NOMO-1 treated with DMSO at 0.1 percent for 48 hours (cell line): Measurements from ENCODE around the gene GALK2.
A peak's percentile ranks its signal among the peaks of the same experiment; 100 is the strongest.

Source experiments
- DNase-seq: peaks from one replicate; lab custom pipeline; 2025; ENCODE audit not compliant: unreplicated experiment; lab: John Stamatoyannopoulos, UW

GALK2 gene

DNA sequence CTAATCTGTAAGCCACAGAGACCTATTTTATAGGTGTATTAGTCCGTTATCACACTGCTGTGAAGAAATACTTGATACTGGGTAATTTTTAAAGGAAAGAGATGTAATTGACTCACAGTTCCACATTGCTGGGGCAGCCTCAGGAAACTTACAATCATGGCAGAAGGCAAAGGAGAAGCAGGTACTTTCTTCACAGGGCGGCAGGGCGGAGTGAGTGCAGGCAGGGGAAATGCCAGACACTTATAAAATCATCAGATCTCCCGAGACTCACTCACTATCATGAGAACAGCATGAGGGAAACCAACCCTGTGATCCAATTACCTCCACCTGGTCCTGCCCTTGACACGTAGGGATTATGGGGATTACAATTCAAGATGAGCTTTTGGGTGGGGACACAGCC is 108.7 kb downstream of the GALK2 start:
- DNase-seq: no peak

DNA sequence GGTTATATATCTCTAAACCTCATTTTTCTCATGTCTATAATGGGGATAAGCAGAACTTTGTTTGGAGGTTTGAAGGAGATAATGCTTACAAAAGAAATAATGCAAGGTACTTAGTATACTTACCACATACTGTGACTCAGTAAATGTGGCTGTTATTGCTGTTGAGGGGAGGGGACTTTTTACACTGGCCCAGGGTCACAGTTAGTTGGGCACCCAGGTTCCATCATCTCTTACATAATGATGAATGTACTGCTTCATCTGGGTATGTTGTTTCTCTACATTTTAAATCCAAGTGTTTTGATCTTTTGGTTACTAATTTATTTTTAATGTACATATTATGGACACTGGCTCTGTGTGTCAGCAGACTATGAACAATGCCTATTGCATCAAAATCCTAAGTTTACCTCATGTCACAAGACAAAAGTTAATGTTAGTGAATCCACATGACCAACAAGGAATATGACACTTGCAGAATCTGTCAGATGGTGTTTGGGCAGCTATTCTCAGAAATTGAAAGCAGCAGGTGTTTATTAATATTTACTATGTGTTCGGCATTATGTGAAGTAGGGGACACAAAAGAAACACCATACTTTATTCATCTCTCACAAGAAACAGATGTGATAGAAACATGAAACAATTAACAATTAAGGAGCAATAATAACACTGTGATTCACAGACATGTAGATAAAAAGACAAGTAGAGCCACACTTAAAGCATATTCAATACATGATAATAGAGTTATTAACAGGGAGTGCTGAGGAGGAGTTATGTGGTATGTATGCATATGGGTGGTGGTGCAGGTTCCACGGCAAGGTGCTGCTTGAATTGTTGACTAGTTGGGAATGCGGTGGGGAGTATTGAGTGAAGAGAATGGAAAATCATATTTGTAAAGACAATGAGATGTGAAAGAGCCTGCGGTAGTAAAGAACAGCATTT is 109.7 kb downstream of the GALK2 start:
- no peak for DNase-seq

DNA sequence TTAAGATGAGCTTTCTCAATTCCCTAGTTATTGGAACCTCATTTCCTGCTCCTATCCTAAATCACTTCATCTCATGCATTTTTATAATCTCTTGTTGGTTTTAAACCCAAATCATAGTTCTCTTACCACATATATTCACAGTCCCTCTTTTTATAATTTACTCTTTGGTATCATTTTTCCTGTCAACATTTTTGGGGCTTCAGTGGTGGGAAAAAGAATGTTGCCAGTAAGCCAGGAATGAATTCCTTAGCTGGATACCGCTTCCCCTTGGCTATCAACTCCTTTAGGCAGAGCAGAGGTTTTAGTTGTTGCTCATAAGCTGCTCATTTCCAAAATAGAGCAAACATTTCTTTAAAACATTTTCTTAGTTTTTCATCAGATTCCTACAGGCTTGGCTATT is 112.3 kb downstream of the GALK2 start:
- DNase-seq: no peak

DNA sequence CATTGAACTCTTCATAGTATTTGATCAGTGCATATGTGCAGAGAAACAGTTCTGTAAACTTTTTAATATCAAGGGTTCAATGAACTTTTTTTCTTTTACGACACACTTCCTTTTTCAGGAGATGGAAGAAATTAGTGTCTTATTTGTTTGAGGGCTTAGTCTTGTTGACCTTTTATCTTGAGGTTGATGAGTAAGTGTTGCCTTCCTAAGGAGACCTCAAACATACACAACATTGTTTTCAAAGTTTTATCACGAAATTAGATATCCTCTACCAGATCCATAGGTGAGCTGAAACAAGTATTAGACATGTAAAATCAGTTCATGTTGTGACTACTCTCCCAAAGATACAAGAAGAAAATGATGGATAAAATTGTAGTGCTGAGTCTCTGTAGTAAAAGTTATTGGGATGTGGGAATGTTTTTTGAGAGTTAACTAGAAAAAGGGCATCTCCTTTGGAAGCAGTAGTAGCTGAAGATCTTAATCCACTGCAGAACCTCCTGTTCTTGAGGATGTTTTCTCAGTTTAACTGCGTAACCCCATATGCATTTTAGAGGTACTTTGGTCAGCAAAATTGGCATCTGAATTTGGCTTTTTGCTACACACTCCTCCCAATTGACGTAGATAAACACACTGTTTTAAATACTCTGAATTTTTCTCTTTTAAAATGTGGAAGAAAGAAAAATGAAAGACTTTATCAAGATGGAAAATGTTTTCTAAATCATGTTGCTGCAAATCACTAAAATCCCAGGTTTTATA is 116.8 kb downstream of the GALK2 start:
- DNase-seq: no peak

DNA sequence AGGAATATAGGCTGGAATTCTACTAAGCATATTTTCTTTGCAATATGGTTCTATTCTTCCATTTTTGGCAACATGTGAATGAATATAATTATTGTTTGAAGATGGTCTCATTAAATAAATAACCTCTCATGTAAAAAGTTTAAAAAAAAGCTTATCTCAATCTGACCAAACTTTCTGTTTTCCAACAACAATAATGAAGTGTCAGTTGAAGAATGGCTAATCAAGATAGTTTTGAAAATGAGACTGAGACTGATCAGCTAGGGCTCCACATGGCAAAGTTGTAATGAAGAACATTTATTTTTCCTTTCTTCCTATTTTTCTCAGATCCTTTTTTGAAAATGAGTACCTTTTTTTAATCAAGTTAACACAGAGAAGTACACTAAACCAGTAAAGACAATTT is 117.4 kb downstream of the GALK2 start:
- no peak for DNase-seq

DNA sequence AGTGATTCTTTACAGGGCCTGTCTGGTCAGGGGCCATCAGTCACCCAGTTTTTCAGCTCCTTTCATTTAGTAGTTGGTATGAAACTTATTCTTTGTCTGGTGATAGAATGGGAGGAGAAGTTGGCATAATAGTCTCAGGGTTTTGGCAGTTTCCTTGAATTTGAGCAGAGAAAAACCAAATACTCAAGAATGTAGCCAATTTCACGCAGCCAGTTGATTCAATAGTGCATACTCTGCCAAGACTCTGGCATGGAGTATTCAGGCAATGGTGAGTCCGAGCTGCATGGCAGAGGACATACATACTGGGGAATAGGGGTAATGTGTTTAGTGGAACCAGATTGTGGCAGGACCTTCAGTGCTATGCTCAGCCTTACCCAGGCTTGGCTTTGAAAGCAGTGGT is 118.3 kb downstream of the GALK2 start:
- DNase-seq: no peak

DNA sequence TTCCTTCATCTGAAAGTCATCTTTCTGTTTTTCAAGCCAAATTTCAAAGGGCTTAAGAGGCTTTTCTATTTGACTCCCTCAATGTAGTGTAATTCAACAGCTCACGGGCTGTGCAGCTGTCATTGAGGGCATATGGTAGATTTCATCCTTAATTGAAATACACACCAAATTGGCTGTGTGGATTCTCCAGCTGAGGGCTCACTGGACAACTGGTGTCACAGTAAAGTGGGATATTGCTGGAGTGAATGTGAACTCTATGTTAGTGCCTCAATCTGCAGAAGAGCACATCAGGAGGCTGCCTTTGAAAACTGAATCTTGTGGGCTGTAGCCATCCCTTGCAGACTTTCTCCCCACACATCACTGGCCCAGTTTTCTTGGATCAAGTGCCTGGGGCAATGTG is 120.1 kb downstream of the GALK2 start:
- no peak for DNase-seq

DNA sequence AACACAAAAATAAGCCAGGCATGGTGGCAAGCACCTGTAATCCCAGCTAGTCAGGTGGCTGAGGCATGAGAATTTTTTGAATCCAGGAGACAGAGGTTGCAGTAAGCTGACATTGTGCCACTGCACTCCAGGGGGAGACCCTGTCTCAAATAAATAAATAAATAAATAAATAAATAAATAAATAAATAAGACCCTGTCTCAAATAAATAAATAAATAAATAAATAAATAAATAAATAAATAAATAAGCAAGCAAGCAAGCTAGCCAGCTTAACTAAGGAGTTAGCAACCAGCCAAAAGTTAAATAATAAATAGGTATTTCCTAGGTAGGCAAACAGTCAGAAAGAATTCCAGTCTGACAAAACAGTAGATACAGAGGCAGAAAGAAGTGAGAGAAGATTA is 123.9 kb downstream of the GALK2 start:
- DNase-seq: no peak

DNA sequence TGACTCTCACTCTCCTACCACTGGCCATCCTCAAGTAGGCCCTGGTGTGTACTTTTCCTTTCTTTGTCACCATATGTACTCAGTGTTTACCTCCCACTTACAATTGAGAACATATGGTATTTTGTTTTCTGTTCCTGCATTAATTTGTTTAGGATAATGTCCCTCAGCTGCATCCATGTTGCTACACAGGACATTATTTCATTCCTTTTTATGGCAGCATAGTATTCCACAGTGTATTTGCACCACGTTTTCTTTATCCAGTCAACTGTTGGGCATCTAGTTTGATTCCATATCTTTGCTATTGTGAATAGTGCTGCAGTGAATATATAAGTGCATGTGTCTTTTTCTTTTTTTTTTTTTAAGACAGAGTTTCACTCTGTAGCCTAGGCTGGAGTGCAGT is 126.2 kb downstream of the GALK2 start:
- DNase-seq: no peak

DNA sequence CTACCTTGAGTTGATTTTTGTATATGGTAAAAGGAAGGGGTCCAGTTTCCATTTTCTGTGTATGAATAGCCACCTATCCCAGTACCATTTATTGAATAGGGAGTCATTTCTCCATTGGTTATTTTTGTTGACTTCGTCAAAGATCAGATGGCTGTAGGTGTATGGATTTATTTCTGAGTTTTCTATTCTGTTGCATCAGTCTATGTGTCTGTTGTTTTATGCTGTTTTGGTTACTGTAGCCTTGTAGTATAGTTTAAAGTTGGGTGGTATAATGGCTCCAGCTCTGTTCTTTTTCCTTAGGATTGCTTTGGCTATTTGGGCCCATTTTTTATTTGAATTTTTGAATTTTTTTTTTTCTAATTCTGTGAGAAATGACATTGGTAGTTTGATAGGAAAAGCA is 127.5 kb downstream of the GALK2 start:
- no peak for DNase-seq

DNA sequence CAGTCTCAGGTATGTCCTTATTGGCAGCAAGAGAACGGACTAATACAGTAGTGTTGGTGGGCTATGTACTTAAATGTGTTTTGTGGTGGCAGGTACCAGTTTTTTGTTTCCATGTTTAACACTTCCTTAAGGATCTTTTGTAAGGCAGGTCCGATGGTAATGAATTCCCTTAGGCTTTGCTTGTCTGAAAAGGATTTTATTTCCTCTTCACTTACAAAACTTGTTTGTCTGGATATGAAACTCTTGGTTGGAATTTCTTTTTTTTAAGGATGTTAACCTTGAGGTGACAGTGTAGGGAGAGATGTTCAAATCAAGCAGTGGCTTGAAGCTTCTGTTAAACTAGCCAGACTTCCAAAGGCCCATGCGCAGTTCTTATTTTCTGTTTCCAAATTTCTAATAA is 130.8 kb downstream of the GALK2 start:
- DNase-seq: no peak

DNA sequence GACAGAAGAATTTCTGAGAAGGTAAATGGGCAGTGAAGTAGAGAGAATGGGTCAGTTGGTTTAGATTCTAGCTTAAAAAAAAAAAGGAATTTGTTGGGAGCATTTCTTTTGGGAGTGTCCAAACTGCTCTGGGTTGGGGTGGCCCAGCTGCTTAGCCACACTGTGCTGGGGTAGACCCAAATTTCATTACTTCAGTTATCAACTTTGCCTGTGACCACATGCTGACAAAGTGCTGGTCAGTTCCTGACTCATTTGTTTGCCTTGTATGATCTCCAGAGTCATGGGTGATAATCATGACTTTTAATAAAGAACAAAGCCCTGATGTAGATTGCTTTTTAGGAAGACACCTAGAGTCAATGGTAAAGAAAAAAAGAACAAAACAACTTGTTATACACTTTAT is 131.5 kb downstream of the GALK2 start:
- no peak for DNase-seq

DNA sequence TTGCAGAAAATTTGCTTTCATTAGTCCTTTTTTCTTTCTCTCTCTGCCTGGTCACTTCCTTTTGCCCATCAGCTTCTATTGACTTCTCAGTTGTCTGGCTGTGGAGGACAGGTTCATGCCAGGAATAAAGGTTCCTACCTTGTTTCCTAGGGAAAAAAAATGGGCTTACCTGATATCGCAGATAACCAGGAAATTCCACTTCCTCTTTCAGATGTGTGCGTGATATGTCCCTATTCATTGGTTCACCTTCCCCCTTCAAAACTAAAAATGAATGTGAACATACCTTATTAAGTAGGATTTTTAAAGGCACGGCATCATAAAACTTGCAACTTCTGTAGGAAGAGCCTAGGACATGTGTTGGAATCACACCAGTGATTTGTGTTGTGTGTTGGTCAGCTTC is 133.0 kb downstream of the GALK2 start:
- no peak for DNase-seq

DNA sequence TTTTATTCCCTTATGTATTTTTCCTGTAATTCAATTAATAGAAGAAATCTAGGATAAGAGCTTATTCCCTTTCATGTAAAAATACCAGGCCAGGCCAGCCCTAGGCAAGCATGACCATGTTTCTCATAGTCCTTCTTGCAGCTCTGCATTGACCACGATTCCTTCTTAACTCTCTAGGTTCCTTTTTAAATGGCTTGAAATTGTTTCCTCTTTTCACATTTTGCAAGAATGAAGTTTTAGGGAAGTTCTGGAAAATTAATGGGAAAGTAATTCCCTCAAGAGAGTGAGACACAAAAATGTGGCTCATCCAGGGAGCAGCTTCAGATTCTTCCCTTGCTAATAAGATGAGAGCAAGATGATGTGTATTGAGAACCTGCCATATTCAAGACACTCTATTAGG is 136.5 kb downstream of the GALK2 start:
- no peak for DNase-seq

DNA sequence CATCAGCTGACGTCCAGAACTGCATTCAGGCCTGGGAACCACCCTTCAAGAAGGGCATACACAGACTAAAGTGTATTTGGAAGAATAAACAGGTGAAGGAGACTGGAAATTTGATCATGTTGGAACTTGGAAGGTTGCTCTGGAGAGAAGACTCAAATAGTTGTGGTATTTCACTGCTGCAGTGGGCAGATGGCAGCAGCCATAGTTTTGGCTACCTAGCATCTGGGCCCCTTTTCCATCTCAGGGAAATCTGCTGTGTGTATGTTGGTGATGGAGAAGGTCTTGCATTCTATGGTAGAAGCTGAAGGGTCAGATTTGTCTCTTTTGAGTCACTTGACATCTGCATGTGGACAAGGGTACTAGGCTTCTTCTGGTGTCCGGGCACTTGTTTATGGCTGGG is 138.6 kb downstream of the GALK2 start:
- no peak for DNase-seq

DNA sequence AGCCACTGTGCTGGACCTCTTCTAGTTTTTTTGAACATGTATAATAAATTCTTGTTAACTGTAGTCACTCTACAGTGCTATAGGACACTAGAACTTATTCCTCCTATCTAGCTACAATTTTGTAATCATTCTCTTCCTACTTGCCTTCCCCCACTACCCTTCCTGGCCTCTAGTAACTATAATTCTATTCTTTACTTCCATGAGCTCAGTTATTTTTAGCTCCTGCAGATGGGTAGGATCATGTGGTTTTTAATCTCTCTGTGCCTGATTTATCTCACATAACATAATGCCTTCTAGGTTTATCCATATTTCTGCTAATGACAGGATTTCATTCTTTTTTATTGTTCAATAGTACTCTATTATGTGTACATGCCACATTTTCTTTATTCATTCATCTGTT is 139.8 kb downstream of the GALK2 start:
- DNase-seq: no peak

DNA sequence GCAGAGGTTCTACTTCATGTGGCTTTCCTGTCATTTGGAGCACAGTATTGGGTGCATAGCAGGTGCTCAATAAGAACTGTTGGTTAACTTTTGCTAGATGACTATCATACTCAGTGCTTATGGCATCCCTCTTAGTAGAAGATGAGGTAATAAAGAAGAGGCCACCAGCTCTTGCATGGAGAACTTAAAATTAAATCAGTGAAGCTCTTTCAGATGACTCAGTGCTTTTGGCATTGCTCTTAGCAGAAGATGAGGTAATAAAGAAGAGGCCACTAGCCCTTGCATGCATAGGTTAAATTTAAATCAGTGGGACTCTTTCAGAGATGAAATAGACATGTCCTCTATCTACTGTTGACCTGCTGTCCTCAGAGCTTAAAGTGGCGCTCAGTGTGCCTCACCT is 143.6 kb downstream of the GALK2 start:
- DNase-seq: peak; percentile 5

DNA sequence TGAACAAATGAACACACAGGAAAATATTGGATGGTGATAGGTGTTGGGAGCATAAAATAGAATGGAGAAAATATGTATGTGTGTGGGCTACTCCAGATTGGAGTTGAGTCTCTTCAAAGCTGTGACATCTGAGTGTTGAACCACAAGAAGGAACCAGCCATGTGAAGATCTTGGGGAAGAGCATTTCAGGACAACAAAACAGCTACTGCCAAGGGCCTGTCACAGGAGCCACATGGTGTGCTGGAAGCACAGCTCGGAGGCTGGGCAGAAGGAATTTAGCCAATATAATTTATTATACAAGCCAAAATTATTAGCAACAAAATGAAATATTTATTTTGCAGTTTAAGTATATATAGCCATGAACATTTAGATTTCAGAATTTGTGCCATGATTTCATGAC is 144.7 kb downstream of the GALK2 start:
- no peak for DNase-seq

DNA sequence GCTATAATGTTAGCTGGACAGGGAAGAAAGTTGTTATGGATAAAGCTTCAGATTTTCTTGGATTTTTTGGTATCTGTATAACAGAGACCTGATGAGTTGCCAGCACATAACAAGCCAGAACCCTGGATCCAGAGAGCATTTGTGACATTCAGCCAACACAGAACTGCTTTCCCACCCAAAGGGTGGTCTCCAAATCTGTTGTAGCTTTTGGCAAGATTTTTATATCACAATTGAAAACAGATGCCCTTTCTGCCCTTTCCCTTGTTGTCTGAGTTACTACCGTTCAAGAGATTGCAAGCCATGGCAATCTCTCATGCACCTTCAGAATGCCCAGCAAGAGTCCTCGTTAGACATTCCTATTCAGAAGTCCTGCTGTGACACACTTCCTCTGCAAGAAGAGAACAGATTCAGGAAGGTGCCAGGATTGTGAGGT is 145.4 kb downstream of the GALK2 start:
- DNase-seq: no peak

DNA sequence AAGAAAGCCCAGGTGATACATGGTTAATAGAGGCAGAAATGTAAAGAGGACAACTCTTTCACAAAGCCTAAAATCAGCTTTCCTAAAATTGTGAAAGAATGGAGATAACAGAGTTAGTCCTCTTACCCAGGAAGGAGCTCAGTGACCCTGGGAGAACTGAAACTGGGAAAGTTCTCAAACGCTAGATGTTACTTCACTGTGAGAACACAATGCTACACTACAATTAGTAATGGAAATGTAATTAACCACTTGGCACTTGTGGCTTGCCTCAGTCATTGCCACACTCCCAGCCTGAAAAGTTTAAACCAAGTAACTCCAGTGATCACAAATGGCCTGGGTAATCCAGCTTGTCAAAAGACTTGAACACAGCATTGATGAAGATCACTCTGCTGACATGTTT is 150.3 kb downstream of the GALK2 start:
- peak; percentile 74 for DNase-seq

DNA sequence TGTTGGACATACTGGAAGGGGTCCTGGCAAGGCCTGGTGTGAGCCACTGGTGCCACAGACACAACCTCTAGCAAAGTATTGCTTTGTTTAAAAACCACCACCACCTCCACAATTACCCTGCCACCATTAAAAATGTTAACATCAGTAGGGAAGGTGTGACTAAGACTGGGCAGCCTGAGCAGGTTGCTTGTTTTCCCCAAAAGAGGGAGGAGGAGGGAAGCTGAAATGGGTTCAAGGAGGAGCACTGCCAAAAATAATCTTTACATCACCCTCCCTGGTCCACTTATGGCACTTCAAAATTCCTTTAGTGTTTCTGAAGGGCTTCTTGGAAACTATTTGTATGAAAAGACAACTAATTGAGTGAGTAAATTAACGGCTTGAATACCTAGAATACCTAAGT is 153.2 kb downstream of the GALK2 start:
- no peak for DNase-seq

DNA sequence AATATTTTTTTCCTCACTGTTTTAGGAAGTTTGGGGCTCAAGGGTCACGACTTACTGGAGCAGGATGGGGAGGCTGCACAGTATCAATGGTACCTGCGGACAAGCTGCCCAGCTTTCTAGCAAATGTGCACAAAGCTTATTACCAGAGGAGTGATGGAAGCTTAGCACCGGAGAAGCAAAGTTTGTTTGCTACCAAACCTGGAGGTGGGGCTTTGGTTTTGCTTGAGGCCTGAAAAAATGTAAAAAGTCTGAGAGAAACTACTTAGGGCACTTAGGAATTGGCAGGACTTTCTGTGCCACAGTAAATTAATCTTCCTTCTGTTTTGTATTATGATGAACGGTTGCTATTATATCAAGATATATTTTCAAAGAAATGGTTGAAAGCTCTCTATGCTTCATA is 157.9 kb downstream of the GALK2 start:
- no peak for DNase-seq
